Keratinocyte (primary cell): ENCODE data around the gene PVALB. TPM values are rescaled to one million over a fixed set of nuclear protein-coding genes. Genes with fewer than 3 reads are reported as not detected.

Experiments used
- DNase-seq: peaks from one replicate; pipeline ENCODE4 v3.0.0-alpha.2; 2011; ENCODE audit warnings: low read depth, missing footprints, low spot score
- FAIRE-seq: peaks from 2 replicates; lab custom pipeline; 2011; peaks lifted over from hg19 to GRCh38; lab: Jason Lieb, UNC
- H2AFZ ChIP-seq: 2 replicates; pipeline ENCODE4 v1.6.0; 2012; ENCODE audit warnings: low read length, control low read depth, inconsistent platforms; ENCODE audit not compliant: control insufficient read depth
- H3K27ac ChIP-seq: 2 replicates; pipeline ENCODE4 v1.5.1; 2011; ENCODE audit warnings: low read length; ENCODE audit not compliant: control insufficient read depth, insufficient read depth
- H3K27me3 ChIP-seq: 3 replicates; pipeline ENCODE4 v1.6.0; 2011; ENCODE audit warnings: low read length; ENCODE audit not compliant: control insufficient read depth, insufficient read depth; ENCODE audit errors: extremely low read depth
- H3K36me3 ChIP-seq, 2 experiments: 2 replicates in 1 of 2; 3 replicates in 1 of 2; pipeline ENCODE4 v1.5.1; 2011; ENCODE audit warnings: low read length in 2 of 2, mild to moderate bottlenecking in 1 of 2; ENCODE audit not compliant: control insufficient read depth in 2 of 2, insufficient read depth in 2 of 2; ENCODE audit errors: extremely low read depth in 1 of 2
- H3K4me1 ChIP-seq: 3 replicates; pipeline ENCODE4 v1.5.1; 2011; ENCODE audit warnings: low read length; ENCODE audit not compliant: control insufficient read depth, insufficient read depth; ENCODE audit errors: extremely low read depth
- H3K4me2 ChIP-seq: 3 replicates; pipeline ENCODE4 v1.6.0; 2011; ENCODE audit warnings: low read depth, low read length; ENCODE audit not compliant: control insufficient read depth, insufficient read depth; ENCODE audit errors: extremely low read depth
- H3K4me3 ChIP-seq, 3 experiments: fragments of 200-600 bp in 1 of 3; sonication (generic) in 1 of 3; 2 replicates in 2 of 3; 3 replicates in 1 of 3; pipeline ENCODE4 v1.5.1; 2011 to 2016; ENCODE audit warnings: low read length in 3 of 3, mild to moderate bottlenecking in 3 of 3, control low read depth in 2 of 3, inconsistent platforms in 1 of 3, low read depth in 1 of 3, mixed read lengths in 1 of 3, mixed run types in 1 of 3, moderate library complexity in 1 of 3; ENCODE audit not compliant: control insufficient read depth in 2 of 3, insufficient read depth in 2 of 3; ENCODE audit errors: extremely low read depth in 1 of 3
- H3K79me2 ChIP-seq: 2 replicates; pipeline ENCODE4 v1.6.0; 2012; ENCODE audit warnings: low read length; ENCODE audit not compliant: control insufficient read depth, insufficient read depth
- H3K9ac ChIP-seq: 3 replicates; pipeline ENCODE4 v1.6.0; 2011; ENCODE audit warnings: low read length; ENCODE audit not compliant: control insufficient read depth, insufficient read depth; ENCODE audit errors: extremely low read depth
- H3K9me1 ChIP-seq: 3 replicates; pipeline ENCODE4 v1.6.0; 2011; ENCODE audit warnings: low read length; ENCODE audit not compliant: control insufficient read depth, insufficient read depth; ENCODE audit errors: extremely low read depth
- H3K9me3 ChIP-seq: 2 replicates; pipeline ENCODE4 v1.5.1; 2012; ENCODE audit warnings: low read depth, low read length; ENCODE audit not compliant: control insufficient read depth
- H4K20me1 ChIP-seq: 3 replicates; pipeline ENCODE4 v1.6.0; 2011; ENCODE audit warnings: low read length; ENCODE audit not compliant: control insufficient read depth, insufficient read depth; ENCODE audit errors: extremely low read depth
- EZH2 ChIP-seq: IDR thresholded peaks from one replicate; pipeline ENCODE4 v1.6.1; 2012; ENCODE audit warnings: inconsistent platforms, mild to moderate bottlenecking, low read length, moderate library complexity
- dilution Hi-C: fragments of 300-500 bp; cut with MboI; formaldehyde crosslinking; loops from one replicate; pipeline ENCODE4 v1.7.0; 2020; ENCODE audit warnings: low sequenced_read_pairs; ENCODE audit not compliant: extremely low pct_ligation_motif_present
- polyA plus RNA-seq, 5 experiments: library from polyadenylated mRNA; depleted of rRNA in 3 of 5; stranded (reverse) in 3 of 5; stranded (forward) in 1 of 5; unstranded in 1 of 5; fragments of >200 nt; gene quantifications; 1 replicate in 1 of 5; 2 replicates in 3 of 5; 3 replicates in 1 of 5; pipeline versions ENCODE4 v1.2.1 to v1.2.3, GENCODE V29; 2011 to 2012; ENCODE audit warnings: missing spikeins in 2 of 5, low read depth in 1 of 5, low replicate concordance in 1 of 5
- TF ChIP-seq, protein P1 (sequence below), 3 experiments: IDR thresholded peaks in 1 of 3; conservative IDR thresholded peaks in 1 of 3; optimal IDR thresholded peaks in 1 of 3; 2 replicates in 2 of 3; 3 replicates in 1 of 3; pipeline versions ENCODE3 to v1.5.1; 2011; ENCODE audit warnings: low read length in 3 of 3, mild to moderate bottlenecking in 3 of 3, moderate library complexity in 2 of 3, control low read depth in 1 of 3, inconsistent platforms in 1 of 3; ENCODE audit not compliant: insufficient read depth in 2 of 3; ENCODE audit errors: extremely low read depth in 1 of 3

Gene PVALB
- polyA plus RNA-seq, 1 donor (not counting 4 experiments of a cell fraction or from before 2014, with no cell fraction given), result not detected

DNA sequence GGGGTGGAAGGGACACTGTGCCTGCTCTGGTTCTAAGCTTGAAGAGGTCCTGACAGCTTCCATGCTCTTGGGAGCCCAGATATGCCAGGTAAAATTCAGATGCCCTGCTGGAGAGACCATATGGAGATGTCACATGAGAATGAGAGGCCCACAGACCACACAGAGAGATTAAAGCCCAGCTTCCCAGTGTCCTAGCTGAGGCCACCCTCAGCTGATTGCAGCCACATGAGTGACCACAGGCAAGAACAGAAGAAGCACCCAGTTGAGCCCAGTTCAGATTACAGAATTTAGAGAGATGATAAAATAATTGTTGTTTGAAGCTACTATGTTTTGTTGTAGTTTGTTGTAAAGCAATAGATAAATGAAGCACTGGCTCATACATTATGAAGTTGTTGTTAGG is 14.4 kb upstream of the PVALB start:
- Histone ChIP-seq H2AFZ (no peak overlapping the region), H3K4me1 (no peaks in the 10 kb centered on the region), H3K4me2 (no peak overlapping the region), H3K36me3 (no peaks in the 10 kb centered on the region), H3K9me3 (no peaks in the 10 kb centered on the region), H3K79me2 (no peaks in the 10 kb centered on the region), H3K9ac (no peak overlapping the region), H3K27ac (no peak overlapping the region), H4K20me1 (no peaks in the 10 kb centered on the region), H3K9me1 (no peaks in the 10 kb centered on the region), H3K27me3 (peaks cover under 1% of the 10 kb centered on the region), H3K4me3 (no peak overlapping the region)
- FAIRE-seq (no peak), DNase-seq (no peak)
- TF ChIP-seq, protein P1, sequence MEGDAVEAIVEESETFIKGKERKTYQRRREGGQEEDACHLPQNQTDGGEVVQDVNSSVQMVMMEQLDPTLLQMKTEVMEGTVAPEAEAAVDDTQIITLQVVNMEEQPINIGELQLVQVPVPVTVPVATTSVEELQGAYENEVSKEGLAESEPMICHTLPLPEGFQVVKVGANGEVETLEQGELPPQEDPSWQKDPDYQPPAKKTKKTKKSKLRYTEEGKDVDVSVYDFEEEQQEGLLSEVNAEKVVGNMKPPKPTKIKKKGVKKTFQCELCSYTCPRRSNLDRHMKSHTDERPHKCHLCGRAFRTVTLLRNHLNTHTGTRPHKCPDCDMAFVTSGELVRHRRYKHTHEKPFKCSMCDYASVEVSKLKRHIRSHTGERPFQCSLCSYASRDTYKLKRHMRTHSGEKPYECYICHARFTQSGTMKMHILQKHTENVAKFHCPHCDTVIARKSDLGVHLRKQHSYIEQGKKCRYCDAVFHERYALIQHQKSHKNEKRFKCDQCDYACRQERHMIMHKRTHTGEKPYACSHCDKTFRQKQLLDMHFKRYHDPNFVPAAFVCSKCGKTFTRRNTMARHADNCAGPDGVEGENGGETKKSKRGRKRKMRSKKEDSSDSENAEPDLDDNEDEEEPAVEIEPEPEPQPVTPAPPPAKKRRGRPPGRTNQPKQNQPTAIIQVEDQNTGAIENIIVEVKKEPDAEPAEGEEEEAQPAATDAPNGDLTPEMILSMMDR (optimal IDR thresholded peaks at IDR 0.05 in 1 of 3, IDR thresholded peaks at IDR 0.05 in 1 of 3, conservative IDR thresholded peaks at IDR 0.05 in 1 of 3; ENCODE audit: extremely low read depth in 1 of 3, insufficient read depth in 2 of 3, low read length in 3 of 3), result no peak
- no peak for TF ChIP-seq EZH2
- dilution Hi-C loops, result loop anchor here (10.0 kb wide), 1 partner anchor 56 kb away; the partner anchor contains the start of gene IFT27

DNA sequence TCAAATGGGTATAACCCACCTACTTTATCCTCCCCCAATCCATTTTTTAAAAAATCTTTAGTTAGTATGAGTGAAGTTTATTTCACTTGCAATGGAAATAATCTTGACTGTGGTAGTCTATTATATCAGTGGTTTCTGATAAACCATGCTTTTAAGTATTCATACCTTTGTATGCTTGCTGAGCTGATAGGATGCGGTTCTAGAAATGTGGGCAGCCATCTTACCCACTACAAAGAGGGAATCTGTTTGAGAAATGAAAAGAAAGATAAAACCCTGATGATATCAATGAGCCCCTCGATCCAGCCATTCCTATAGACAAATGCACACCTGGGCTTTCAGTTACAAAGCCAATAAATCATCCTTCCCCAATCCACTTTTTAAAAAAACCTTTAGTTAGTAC is 13.8 kb upstream of the PVALB start:
- Histone ChIP-seq H3K9me3 (no peaks in the 10 kb centered on the region), H3K9me1 (no peaks in the 10 kb centered on the region), H3K9ac (no peak overlapping the region), H3K4me3 (no peak overlapping the region), H3K36me3 (no peaks in the 10 kb centered on the region), H4K20me1 (no peaks in the 10 kb centered on the region), H3K79me2 (no peaks in the 10 kb centered on the region), H3K27ac (no peak overlapping the region), H3K4me2 (no peak overlapping the region), H3K4me1 (no peaks in the 10 kb centered on the region), H2AFZ (no peak overlapping the region), H3K27me3 (peaks cover 4% of the 10 kb centered on the region)
- DNase-seq (no peak), FAIRE-seq (no peak)
- TF ChIP-seq EZH2, result no peak
- TF ChIP-seq, protein P1 (optimal IDR thresholded peaks at IDR 0.05 in 1 of 3, IDR thresholded peaks at IDR 0.05 in 1 of 3, conservative IDR thresholded peaks at IDR 0.05 in 1 of 3; ENCODE audit: extremely low read depth in 1 of 3, insufficient read depth in 2 of 3, low read length in 3 of 3), result no peak
- dilution Hi-C loops, result loop anchor here (10.0 kb wide), 1 partner anchor 56 kb away; the partner anchor contains the start of gene IFT27
